ENCODE data around the gene MOCOS.

Gene MOCOS

DNA sequence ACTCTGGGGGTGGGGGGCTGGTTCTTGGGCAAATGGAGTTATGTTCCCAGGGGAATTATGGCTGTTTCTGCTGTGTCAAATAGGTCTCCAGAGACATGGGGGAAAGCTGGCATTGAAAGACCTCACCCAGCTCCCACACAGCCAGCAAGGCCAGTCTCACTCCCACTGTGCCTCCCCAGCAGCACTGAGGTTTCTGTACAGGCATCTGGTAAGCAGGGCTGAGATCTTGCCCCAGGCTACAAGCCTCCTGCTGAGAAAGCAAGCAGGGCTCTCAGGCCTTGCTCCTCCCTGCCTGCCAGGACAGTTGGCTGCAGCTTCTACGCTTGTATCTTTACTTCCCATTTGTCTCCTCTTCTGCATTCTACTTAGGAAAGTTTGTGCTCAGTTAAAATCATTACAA, 59.7 kb downstream of the MOCOS start:
- Histone ChIP-seq H3K27me3 (ENCODE audit: low read depth) (no peaks in the 10 kb centered on the region), H3K4me1 (no peaks in the 10 kb centered on the region), H3K9me3 (no peaks in the 10 kb centered on the region; the same call in 1 of the 2 replicates), H3K36me3 (replicated peaks) (no peaks in the 10 kb centered on the region; the same call in 1 of the 2 replicates), H3K4me3 (no peak overlapping the region)
- in situ Hi-C loops (cut with MboI; ENCODE audit: low sequenced_read_pairs) = no loop called here
- peak in 1 of 2 experiments; percentile 16 for DNase-seq (ENCODE audit: low spot score in 2 of 2)

DNA sequence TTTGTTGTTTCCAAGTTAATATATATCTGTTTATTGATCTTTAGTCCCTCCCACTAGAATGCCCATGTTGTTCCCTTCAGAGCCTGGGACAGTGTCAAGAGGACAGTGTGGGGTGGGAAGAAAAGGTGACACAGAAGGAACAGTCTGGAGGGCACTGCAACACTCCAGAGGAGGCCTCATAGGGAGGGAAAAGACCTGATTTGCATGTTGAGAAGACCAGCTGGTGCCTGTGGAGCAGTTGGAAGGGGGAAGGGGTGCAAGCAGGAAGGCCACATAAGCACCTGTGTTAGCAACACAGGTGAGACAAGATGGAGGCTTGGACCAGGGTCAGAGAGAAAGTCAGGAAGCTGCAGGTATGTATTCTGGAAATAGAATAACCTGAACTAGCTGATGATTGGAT, 62.1 kb downstream of the MOCOS start:
- Histone ChIP-seq H3K9me3 (no peaks in the 10 kb centered on the region; the same call in 1 of the 2 replicates), H3K27me3 (ENCODE audit: low read depth) (no peaks in the 10 kb centered on the region), H3K4me3 (no peak overlapping the region), H3K4me1 (no peaks in the 10 kb centered on the region), H3K36me3 (replicated peaks) (no peaks in the 10 kb centered on the region; the same call in 1 of the 2 replicates)
- no peak for DNase-seq (ENCODE audit: low spot score in 2 of 2)
- in situ Hi-C loops (cut with MboI; ENCODE audit: low sequenced_read_pairs) = no loop called here

DNA sequence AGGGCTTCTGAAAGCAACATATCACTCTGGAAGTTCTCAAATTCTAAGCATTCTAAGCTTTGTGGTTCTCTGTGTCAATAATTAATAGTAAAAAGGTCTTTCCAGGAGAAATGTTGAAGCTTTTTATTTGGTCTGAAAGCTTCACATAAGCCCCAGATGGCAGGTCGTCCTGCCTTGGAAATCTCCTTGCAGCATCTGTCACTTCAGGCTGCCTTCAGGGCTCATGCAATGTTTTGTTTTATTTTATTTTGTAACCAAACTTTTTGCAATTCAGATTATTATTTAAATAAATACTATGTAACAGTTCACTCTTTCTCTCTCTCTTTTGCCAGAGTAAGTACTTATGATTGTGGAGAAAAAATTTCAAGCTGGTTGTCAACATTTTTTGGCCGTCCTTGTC, 63.5 kb downstream of the MOCOS start:
- DNase-seq (ENCODE audit: low spot score in 2 of 2) = no peak
- no peak overlapping the region for H3K4me3 ChIP-seq
- in situ Hi-C loops (cut with MboI; ENCODE audit: low sequenced_read_pairs) = no loop called here
- H3K9me3 ChIP-seq = no peaks in the 10 kb centered on the region; the same call in 1 of the 2 replicates
- peaks cover 3% of the 10 kb centered on the region for H3K4me1 ChIP-seq
- no peaks in the 10 kb centered on the region for H3K27me3 ChIP-seq (ENCODE audit: low read depth)
- no peaks in the 10 kb centered on the region for H3K36me3 ChIP-seq (replicated peaks)

DNA sequence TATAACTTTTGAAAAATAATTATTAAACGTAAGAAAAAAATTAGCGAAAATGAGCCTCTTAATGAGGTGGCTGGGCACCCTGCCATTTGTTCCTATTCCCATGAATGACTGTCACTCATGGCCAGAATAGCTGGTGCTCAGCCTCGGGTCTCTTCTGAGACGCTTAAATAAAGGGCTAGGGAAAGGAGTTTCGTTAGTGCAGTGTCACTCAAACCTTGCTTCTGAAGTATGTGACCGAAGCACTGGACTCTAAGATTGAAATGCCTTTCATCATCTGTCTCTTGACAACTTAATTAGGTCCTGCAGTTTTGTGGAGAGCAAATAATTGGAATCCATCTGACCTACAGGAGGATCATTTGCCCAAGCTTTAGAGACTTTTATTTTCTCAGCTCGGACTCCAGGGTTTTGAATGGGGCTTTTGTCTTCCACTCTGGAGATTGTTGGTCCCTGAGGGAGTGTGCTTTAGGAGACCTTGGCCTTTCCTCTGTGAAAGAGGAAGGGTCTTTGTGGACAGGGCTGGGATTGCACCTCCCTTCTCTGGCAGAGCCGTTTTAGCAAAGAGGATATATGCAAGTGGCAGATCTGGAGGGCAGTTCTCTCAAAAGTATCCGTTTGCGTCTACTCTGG, 67.9 kb downstream of the MOCOS start:
- in situ Hi-C loops (cut with MboI; ENCODE audit: low sequenced_read_pairs) = no loop called here
- H3K36me3 ChIP-seq (replicated peaks) = no peaks in the 10 kb centered on the region
- peaks cover 3% of the 10 kb centered on the region for H3K4me1 ChIP-seq
- peak; percentile 22 to 39 for DNase-seq (ENCODE audit: low spot score in 2 of 2)
- H3K27me3 ChIP-seq (ENCODE audit: low read depth) = no peaks in the 10 kb centered on the region
- no peak overlapping the region for H3K4me3 ChIP-seq
- H3K9me3 ChIP-seq = no peaks in the 10 kb centered on the region; the same call in 1 of the 2 replicates

DNA sequence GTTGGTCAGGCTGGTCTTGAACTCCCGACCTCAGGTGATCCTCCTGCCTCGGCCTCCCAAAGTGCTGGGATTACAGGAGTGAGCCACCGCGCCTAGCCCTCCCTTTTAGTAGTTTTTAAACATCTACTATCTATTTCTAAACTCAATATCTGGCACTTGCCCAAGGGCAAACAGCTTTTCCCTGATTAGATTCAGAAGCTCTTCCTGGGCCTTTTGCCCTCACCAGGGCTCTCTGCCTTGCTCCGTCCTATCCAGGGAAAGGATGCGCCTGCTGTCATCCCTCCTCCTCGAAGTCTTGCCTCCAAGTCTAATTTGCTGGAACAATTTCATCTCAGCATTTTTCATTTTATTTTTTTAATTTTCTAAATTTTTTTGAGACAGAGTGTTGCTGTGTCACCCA, 68.8 kb downstream of the MOCOS start:
- H3K4me3 ChIP-seq = no peak overlapping the region
- peaks cover 3% of the 10 kb centered on the region for H3K4me1 ChIP-seq
- in situ Hi-C loops (cut with MboI; ENCODE audit: low sequenced_read_pairs) = no loop called here
- no peak for DNase-seq (ENCODE audit: low spot score in 2 of 2)
- H3K9me3 ChIP-seq = no peaks in the 10 kb centered on the region; the same call in 1 of the 2 replicates
- no peaks in the 10 kb centered on the region for H3K27me3 ChIP-seq (ENCODE audit: low read depth)
- H3K36me3 ChIP-seq (replicated peaks) = no peaks in the 10 kb centered on the region

DNA sequence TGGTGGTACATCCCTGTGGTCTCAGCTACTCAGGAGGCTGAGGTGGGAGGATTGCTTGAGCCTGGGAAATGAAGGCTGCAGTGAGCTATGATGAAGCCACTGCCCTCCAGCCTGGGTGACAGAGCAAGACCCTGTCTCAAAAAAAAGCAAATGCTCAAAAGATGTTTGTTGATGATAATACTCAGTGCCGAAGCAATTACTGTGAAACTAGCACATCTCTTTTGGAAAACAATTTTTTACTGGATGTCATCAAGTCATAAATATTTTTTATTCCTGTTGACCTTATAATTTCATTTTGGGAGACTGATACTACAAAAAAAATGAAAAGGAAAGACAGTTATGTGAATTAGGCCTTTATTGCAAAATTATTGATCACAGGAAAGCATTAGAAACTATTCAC, 75.7 kb downstream of the MOCOS start:
- no peak for DNase-seq (ENCODE audit: low spot score in 2 of 2)
- no peaks in the 10 kb centered on the region for H3K36me3 ChIP-seq (replicated peaks)
- H3K9me3 ChIP-seq = no peaks in the 10 kb centered on the region
- H3K4me1 ChIP-seq = no peaks in the 10 kb centered on the region
- in situ Hi-C loops (cut with MboI; ENCODE audit: low sequenced_read_pairs) = no loop called here
- no peak overlapping the region for H3K4me3 ChIP-seq
- no peaks in the 10 kb centered on the region for H3K27me3 ChIP-seq (ENCODE audit: low read depth)

DNA sequence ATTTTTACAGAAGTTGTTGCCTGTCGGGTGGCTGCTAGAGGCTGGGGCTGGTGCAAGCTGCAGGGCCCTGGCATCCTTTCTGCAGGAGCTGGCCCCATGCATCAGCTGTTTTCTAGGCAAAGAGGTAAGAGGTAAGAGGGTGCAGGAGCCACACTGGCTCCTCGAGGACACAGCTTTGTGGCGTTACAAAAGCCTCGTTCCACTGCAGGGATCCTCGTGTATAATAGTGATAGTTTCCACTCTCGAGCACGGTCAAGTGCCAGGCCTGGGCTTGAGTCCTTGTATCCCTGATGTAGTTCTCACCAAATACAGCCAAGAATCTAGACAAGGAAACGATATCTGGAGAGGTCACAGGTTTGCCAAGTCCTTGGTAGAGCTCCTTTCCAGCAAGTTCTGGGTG, 77.0 kb downstream of the MOCOS start:
- in situ Hi-C loops (cut with MboI; ENCODE audit: low sequenced_read_pairs) = no loop called here
- no peaks in the 10 kb centered on the region for H3K9me3 ChIP-seq
- H3K4me3 ChIP-seq = no peak overlapping the region
- no peaks in the 10 kb centered on the region for H3K27me3 ChIP-seq (ENCODE audit: low read depth)
- no peak for DNase-seq (ENCODE audit: low spot score in 2 of 2)
- H3K4me1 ChIP-seq = no peaks in the 10 kb centered on the region
- H3K36me3 ChIP-seq (replicated peaks) = no peaks in the 10 kb centered on the region

DNA sequence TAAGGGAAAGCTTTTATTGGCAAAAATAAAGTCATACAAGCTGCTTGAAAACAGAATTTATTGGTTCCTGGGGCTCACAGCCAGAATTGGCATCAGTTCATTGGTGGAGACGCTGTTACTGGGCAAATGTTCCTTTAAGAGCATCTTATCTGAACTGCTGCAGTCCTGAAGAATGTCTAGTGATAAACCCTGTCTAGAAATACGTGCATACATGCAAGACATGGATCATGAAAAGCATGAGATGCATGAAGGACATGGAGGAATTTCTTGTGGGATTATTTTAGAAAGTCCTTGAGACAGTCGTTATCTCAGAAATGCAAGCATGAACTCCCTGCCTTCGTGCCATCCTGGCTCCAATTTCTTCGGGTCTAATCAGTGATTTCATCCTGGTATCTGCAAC, 77.7 kb downstream of the MOCOS start:
- in situ Hi-C loops (cut with MboI; ENCODE audit: low sequenced_read_pairs) = no loop called here
- H3K4me1 ChIP-seq = no peaks in the 10 kb centered on the region
- no peaks in the 10 kb centered on the region for H3K36me3 ChIP-seq (replicated peaks)
- no peaks in the 10 kb centered on the region for H3K9me3 ChIP-seq
- H3K4me3 ChIP-seq = no peak overlapping the region
- no peak for DNase-seq (ENCODE audit: low spot score in 2 of 2)
- no peaks in the 10 kb centered on the region for H3K27me3 ChIP-seq (ENCODE audit: low read depth)

DNA sequence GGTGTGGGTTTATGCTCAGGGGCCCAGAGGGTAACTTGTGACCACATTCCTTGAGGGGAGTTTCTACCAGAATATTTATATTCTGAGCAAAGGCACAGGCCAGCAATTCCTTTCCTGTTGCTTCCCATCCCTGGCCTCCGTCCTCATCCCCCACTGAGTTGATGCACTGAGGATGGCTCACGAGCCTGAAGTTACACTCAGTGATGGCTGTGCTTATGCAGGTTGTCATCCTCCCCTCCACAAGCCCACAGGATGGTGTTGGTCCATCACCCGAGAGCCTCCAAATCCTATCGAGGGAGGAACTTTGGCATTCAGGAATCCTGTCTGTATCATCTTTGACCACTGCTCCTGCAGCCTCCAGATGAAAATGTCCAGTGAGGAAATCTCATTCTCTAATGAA, 81.9 kb downstream of the MOCOS start:
- in situ Hi-C loops (cut with MboI; ENCODE audit: low sequenced_read_pairs) = no loop called here
- Histone ChIP-seq H3K9me3 (no peaks in the 10 kb centered on the region), H3K27me3 (ENCODE audit: low read depth) (no peaks in the 10 kb centered on the region), H3K36me3 (replicated peaks) (no peaks in the 10 kb centered on the region), H3K4me3 (no peak overlapping the region), H3K4me1 (no peaks in the 10 kb centered on the region)
- no peak for DNase-seq (ENCODE audit: low spot score in 2 of 2)

DNA sequence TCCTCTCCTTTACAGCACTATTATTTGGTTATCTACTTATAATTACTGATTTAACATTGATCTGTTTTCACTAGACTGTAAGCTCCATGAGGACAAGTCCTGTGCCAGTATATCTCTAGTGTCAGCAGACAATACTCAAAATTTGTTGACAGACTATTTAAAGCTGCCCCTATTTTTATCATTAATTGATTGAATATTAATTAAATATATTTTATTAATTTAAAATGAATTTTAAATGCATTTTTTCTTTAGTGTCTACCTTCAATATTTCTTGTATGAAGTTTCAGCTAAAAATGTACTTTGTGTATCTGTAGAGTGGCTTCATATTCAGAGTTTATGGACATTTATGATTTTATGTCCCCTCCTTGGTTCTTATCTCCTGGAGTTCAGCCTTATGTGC, 83.9 kb downstream of the MOCOS start:
- no peak overlapping the region for H3K4me3 ChIP-seq
- H3K27me3 ChIP-seq (ENCODE audit: low read depth) = peaks cover 4% of the 10 kb centered on the region; the same call in 1 of the 2 replicates
- in situ Hi-C loops (cut with MboI; ENCODE audit: low sequenced_read_pairs) = no loop called here
- no peak for DNase-seq (ENCODE audit: low spot score in 2 of 2)
- no peaks in the 10 kb centered on the region for H3K36me3 ChIP-seq (replicated peaks)
- H3K4me1 ChIP-seq = no peaks in the 10 kb centered on the region
- no peaks in the 10 kb centered on the region for H3K9me3 ChIP-seq

DNA sequence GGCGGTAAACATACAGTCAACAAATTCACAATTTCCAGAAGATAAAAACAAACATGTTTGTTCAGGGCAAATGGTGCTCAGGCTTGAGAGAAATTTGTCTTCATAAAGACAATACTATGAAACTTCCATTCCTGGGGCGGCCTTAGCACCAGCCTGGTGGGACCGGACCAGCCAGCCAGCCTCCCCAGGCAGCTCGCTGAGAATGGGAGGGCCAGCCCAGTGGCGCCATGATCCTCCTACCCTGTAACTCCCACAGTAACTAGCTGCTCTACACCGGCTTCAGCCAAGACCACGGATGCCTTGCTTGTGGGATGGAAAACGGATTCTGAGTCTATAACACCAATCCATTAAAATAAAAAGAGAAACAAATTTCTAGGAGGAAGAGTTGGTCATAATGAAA, 86.0 kb downstream of the MOCOS start:
- Histone ChIP-seq H3K9me3 (no peaks in the 10 kb centered on the region), H3K4me3 (no peak overlapping the region), H3K36me3 (replicated peaks) (no peaks in the 10 kb centered on the region), H3K27me3 (ENCODE audit: low read depth) (peaks cover 7% of the 10 kb centered on the region), H3K4me1 (no peaks in the 10 kb centered on the region)
- in situ Hi-C loops (cut with MboI; ENCODE audit: low sequenced_read_pairs) = no loop called here
- no peak for DNase-seq (ENCODE audit: low spot score in 2 of 2)

DNA sequence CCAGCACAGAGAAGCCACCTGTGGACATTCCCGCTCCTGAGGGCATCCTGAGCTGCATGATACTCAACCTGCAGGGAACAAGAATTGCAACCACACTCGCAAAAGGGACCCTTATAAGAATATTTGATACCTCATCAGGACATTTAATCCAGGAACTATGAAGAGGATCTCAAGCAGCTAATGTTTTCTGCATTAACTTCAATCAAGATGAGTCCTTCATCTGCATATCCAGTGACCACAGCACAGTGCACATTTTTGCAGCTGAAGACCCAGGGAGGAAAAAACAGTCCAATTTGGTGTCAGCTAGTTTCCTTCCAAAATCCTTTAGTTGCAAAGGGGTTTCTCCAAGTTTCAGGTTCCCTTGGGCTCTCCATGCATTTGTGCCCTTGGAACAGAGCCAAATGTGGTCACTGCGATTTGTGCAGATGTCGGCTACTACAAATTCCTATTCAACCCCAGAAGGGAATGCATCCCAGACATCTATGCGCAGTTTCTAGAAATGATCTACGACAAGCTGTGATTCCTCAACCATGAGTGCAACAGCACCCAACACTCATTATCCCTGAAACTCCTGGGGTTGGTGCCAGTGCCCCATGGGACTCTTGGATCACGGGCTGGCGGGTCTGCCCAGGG, 86.9 kb downstream of the MOCOS start:
- in situ Hi-C loops (cut with MboI; ENCODE audit: low sequenced_read_pairs) = no loop called here
- no peaks in the 10 kb centered on the region for H3K4me1 ChIP-seq
- H3K9me3 ChIP-seq = no peaks in the 10 kb centered on the region
- H3K4me3 ChIP-seq = no peak overlapping the region
- H3K27me3 ChIP-seq (ENCODE audit: low read depth) = peaks cover 15% of the 10 kb centered on the region
- DNase-seq (ENCODE audit: low spot score in 2 of 2) = no peak
- H3K36me3 ChIP-seq (replicated peaks) = no peaks in the 10 kb centered on the region

DNA sequence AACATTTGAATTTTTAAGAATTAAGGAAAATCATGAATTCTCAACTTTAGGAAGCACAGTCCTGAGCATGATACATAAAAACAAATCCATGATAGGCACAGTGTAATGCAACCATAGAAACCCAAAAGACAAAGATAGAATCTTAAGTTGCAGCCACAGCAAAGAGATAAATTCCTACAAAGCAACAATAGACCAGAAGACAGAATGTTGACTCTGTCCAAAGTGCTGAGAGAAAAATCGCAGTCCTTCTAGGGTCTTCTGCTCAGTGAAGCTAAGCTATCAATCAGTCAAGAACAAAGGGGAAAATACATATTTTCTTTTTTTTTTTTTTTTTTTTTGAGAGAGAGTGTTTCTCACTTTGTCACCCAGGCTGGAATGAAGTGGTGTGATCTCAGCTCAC, 88.3 kb downstream of the MOCOS start:
- no peaks in the 10 kb centered on the region for H3K4me1 ChIP-seq
- no peak overlapping the region for H3K4me3 ChIP-seq
- no peaks in the 10 kb centered on the region for H3K36me3 ChIP-seq (replicated peaks)
- H3K27me3 ChIP-seq (ENCODE audit: low read depth) = peaks cover 27% of the 10 kb centered on the region
- no peak for DNase-seq (ENCODE audit: low spot score in 2 of 2)
- in situ Hi-C loops (cut with MboI; ENCODE audit: low sequenced_read_pairs) = loop anchor here (25.0 kb wide), 1 partner anchor 487 kb away; no protein-coding TSS in a partner anchor
- no peaks in the 10 kb centered on the region for H3K9me3 ChIP-seq

DNA sequence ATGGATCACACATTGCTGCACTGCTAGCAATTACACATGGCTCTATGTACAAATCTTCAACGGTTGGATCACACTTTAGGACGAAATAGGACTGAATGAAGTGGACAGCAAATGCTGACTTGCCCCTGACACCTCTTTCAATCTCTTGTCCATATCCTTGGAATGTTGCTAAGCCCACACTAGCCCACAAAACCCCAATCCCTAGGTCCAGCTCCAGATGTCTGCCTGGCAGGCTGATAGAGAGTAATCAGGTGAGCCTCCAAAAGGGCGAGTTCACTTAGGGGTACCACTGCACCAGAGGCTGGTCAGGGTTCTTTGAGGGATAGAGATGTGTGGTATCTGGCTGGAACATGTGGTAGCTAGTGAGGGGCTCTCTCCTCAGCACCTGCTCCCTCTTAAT, 91.7 kb downstream of the MOCOS start:
- no peak for DNase-seq (ENCODE audit: low spot score in 2 of 2)
- Histone ChIP-seq H3K36me3 (replicated peaks) (no peaks in the 10 kb centered on the region), H3K27me3 (ENCODE audit: low read depth) (peaks cover 36% of the 10 kb centered on the region), H3K9me3 (no peaks in the 10 kb centered on the region), H3K4me3 (no peak overlapping the region), H3K4me1 (no peaks in the 10 kb centered on the region)
- in situ Hi-C loops (cut with MboI; ENCODE audit: low sequenced_read_pairs) = loop anchor here (25.0 kb wide), 1 partner anchor 483 kb away; no protein-coding TSS in a partner anchor

All from HAP-1 (cell line).